Posterior vena cava (tissue), 2 donors: ENCODE data around the gene RPS6KA2. TPM values are rescaled to one million over a fixed set of nuclear protein-coding genes. Genes with fewer than 3 reads are reported as not detected.
A peak's percentile ranks its signal among the peaks of the same experiment; 100 is the strongest.

Experiments used
- DNase-seq: peaks from one replicate; pipeline ENCODE4 v3.0.0-alpha.2; 2020; ENCODE audit warnings: low spot score
- intact Hi-C, 2 donors: fragments of 100-400 bp; cut with DNase I; formaldehyde crosslinking; loops; one replicate each; pipeline versions ENCODE4 v1.14.1 to v1.14.2; 2022 to 2023
- total RNA-seq, 2 donors: library from RNA; stranded (reverse); fragmentation: NEBNext Ultra II Directional; extraction: Animal tissue kit (Norgen Biotek cat#: 25700); gene quantifications; one replicate each; pipeline ENCODE4 v1.2.1, GENCODE V29; 2021
- donor health status: DM: yes; HTN: yes; CAD: no.
- donor health status: DM: yes; HTN: yes; CAD: no.

The RPS6KA2 gene
- total RNA-seq, 2 donors from 2014 or later, result 34.0 to 43.4 TPM

DNA sequence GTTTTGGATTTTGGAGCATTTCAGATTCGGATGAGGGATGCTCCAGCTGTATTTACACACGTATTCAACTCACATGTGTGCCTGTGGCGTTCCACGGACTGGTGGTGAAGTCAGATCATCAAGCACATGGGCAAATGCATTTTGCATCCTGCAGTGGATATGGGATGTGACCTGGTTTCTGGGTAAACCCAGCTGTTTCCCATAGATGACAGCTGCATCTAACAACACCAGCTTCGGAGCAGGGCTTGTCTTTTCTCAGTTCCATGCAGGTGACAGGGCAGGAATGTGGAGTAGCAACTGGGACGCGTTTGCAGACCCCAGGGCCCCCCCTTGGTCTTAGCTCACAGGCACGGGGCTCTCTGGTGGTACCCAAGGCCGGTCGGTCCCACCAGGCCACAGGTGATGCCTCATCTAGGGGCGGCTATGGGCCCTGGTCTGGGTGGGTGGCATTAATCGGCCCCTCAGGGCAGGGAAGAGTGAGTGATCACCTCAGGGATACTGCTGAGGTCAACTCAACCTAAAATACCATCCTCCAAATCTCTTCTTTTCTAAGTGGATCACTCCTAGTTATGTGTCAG is 123.8 kb downstream of the RPS6KA2 start:
- DNase-seq, result no peak

DNA sequence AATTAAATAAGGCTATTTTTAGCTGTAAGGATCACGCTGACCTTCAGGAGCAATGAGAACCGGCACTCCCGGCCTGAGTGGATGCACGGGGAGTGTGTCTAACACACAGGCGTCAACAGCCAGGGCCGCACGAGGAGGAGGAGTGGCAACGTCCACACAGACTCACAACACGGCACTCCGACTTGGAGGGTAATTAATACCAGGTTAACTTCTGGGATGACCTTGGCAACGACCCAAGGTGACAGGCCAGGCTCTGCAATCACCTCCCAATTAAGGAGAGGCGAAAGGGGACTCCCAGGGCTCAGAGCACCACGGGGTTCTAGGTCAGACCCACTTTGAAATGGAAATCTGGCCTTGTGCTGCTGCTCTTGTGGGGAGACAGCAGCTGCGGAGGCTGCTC is 124.6 kb downstream of the RPS6KA2 start:
- intact Hi-C loops, result no loop called here
- no peak for DNase-seq

More for the DNA sequence above, 123.8 kb downstream of the RPS6KA2 start:
- intact Hi-C loops, result no loop called here

DNA sequence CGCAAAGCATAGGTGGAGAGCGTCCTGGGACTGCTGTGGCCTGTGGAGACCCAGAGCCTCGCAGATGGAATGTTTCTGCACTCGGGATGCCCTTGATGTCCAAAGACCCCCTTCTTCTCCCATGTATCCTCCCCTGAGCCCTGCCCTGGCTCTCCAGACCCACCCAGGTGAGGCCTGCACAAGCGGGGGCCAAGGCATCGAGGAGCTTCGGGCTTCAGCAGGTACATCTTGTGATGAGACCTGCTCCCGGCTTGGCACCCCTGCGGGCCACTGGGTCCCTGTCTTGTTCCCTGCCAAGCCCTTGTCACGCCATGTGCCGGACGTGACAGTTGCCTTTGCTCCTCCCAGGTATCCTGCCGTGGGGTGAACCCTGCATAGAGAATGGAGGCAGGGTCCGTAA is 125.8 kb downstream of the RPS6KA2 start:
- intact Hi-C loops, result no loop called here
- no peak for DNase-seq

DNA sequence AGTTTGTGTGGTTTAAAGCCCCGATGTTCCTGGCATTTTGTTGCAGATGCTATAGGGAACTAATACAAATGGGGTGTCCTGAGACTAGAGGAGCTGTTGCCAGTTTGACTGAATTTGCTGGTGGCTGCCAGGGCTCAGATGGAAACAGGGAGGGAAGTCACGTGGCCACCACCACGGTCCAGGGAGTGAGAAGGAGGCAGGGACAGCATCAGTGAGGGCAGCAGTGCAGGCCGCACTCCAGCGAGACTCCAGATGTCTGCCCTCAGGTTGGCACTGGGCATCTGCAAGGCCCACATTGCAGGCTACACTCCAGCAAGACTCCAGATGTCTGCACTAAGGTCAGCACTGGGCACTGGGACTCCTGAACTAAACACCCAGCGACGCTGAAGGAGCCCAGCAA is 126.8 kb downstream of the RPS6KA2 start:
- intact Hi-C loops, result no loop called here
- DNase-seq, result no peak

DNA sequence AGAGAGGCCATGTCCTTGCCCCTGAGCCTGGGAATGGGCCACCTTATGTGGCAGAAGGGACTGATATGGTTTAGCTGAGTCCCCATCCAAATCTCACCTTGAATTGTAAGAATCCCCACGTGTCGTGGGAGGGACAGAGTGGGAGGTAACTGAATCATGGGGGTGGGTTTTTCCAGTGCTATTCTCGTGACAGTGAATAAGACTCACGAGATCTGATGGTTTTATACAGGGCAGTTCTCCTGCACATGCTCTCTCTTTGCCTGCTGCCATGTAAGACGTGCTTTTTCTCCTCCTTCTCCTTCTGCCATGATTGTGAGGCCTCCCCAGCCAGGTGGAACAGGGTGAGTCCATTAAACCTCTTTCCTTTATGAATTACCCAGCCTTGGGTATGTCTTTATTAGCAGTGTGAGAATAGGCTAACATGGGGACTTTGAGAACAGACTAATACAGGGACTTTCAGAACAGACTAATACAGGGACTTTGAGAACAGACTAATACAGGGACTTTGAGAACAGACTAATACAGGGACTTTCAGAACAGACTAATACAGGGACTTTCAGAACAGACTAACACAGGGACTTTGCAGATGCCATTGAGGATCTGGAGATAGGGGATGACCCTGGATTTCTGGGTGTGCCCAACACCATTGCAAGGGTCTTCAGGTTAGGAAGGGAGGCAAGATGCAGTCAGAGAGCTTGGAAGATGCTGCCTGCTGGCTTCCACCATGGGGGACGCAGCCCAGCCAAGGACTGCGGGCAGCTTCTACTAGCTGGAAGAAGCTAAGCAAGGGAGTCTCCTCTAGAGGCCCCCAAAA is 127.5 kb downstream of the RPS6KA2 start:
- intact Hi-C loops, result no loop called here
- no peak for DNase-seq

DNA sequence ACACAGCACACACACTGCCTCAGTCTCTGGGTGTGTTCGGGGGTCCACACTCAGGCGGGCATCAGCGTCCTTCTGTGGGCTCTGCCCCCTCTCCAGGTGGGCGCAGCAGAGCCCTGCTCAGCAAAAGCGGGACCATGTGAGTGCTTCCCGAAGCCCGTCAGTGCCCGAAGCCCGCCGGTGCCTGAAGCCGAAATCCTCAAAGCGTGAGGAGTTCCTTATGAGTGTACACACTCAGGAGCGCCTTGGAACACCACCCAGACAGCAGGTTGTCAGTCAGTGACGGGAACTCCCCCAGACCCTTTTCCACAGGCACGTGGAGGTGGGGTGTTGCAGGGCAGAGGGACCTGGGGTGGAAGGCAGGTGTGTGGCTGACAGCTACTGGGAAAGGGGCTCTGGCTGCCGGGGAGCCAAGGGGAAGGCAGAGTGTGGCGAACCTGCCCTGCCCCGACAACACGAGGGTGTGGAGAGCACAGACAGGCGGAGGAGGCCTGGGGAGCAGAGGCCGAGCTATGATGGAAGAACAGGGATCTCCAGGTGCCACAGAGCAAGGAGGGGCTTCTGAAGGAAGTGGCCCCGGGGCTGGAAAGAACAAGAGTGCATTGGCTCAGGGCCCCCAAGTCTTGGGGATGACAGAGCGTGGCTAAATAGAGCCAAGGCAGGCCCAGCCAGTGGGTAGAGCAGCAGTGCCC is 128.2 kb downstream of the RPS6KA2 start:
- peak; percentile 59 for DNase-seq
- intact Hi-C loops, result no loop called here

DNA sequence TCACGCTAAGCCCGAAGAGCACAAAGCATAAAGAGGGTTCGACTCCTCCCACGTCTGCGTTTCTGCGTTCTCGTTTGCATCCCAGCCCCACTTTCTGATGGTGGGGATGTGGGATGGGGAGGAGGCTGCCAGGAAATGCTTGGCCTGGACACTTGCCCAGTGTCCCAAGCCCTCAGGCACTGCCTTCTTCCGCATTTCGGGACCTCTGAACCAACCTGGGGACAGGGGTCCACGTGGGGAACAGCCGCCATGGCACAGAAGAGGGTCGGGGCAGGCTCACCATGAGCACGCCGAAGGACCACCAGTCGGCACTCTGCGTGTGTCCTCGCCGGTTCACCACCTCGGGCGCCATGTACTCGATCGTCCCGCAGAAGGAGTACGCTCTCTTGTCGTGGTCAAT is 128.8 kb downstream of the RPS6KA2 start:
- intact Hi-C loops, result no loop called here

DNA sequence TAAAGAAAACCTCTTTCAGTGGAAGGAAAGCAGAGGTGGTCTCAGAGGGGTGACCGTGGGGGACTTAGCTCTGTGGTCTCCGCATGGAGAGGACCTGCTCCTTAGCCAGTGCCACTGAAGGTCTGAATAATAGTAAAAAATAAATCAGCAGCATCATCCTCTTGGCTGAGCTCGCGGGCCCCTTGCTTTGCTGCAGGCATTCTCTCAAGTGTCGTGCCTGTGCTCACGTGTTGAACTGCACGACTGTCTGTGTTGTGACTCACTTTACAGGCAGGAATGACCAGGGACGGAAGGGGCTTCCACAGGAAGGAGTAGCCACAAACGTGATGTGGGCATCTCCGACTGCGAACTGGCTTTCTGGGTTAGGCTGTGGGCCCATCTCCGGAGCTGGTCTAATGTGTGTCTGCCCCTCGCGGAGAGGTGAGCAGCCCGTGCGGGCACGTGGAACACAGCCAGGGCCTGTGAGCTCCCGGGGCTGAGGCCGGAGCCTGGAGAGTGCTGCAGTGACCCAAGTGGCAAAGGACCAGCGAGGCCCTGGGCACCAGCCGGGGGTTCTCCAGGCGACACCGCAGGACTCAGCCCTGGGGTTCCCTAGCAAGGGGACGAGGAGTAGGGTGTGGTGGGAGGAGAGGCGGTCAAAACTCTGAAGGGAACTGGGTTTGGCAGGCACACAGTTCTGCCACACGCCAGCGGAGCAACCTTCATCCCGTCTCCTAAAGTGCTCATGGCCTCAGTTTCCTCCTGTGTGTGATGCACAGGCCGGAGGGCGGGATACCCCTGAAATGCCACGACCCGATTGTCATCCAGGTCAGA is 129.8 kb downstream of the RPS6KA2 start:
- intact Hi-C loops, result no loop called here
- DNase-seq, result peak; percentile 60

More for the DNA sequence above, 128.8 kb downstream of the RPS6KA2 start:
- DNase-seq, result peak; percentile 69

DNA sequence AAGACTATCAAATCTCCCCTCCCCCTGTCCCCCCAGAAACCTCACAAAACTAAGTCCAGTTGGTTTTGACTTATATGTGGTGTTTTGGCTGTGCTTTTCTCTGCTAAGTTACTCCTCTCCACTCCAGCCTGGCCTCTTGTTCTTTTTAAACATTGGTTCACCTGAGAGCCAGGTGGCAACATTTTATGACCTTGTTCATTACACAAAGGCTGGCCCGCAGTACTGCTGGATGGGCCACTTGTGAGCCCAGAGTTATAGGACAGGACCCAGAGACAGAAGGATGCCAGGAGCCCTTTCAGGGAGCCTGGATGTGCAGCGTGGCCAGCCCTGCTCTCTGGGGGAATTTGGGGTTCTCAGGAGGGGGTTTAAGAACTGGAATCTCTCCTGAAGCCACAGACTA is 130.6 kb downstream of the RPS6KA2 start:
- intact Hi-C loops, result no loop called here
- peak; percentile 42 for DNase-seq

DNA sequence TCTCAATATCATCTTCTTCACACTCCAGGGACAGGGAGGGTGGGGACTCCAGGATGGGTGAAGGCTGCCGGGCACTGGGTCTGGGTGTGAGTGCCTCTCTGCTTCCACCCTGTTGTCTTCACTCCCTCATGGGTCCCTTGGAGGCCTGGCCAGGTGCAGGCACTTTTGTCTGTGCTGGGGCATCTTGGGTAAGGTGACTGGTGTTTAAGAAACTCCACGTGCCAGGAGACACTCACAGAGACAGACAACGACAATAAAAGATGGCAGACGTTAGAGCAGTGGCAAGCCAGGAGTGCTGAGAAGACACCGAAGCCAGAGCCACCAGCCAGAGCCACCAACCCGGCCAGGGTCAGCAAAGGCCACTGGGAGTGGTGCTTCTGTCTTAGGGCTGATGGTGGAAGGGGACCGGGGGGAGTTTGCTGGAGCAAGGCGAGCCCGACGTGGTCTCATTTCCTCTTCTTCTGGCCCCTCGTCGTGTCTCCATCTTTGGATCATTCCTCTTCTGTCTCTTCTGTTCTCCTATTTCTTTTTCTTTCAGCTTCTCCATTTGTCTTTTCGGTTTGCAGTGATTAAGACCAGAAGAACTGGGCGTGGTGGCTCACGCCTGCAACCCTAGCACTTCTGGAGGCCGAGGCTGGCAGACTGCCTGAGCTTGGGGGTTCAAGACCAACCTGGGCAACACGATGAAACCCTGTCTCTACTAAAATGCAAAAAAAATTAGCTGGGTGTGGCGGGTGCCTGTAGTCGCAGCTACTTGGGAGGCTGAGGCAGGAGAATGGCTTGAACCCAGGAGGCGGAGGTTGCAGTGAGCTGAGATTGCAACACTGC is 131.3 kb downstream of the RPS6KA2 start:
- DNase-seq, result peak; percentile 55
- intact Hi-C loops, result no loop called here

DNA sequence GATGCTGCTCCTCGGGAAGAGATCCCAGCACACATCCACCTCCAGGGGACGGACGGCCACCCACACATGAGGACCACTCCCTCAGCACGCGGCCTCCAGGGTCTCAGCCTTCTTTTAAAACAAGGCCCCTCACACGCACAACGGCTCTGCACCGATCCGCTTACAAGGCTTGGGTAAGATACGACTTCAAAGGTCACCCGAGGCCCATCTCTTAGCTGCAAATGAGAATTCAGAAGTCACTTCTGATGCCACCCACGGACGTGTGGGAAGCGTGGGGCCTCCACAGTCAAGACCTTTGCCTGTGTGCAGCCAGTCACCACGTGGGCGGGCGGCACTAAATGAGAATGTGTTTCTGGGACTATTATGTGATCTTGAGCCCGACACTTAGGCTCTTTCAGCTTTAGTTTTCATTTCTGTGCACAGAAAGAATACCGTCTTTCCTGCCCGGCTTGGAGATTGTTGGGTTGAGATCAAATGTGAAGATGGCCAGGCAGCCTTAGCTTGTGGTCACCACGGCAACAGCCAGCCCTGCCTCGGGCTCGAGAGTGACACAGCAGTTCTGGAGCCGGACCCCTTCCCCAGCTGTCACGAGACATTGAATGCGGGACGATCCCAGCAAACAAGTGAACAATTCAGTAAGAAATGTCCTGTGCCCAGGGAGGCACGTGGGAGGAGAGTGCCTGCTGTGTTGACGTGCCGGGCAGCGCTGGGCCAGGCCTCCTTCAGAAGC is 132.1 kb downstream of the RPS6KA2 start:
- DNase-seq, result peak; percentile 68
- intact Hi-C loops, result no loop called here

DNA sequence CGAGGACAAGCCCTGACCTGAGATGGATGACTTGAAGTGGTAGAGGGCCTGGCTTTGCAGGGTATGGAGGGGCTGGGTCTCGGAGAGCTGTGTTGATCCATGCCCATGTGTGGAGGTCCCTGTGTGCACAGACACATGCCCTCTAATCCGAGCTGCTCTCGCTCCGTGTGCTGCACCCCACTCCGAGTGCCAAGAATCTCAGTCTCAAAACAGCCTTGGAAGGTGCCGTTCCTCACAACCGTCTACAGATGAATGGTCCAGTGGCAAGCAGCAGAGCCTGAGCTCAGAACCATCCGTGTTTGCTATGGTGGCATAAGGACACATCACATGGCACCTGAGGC is 133.0 kb downstream of the RPS6KA2 start:
- peak; percentile 57 for DNase-seq
- intact Hi-C loops, result no loop called here

DNA sequence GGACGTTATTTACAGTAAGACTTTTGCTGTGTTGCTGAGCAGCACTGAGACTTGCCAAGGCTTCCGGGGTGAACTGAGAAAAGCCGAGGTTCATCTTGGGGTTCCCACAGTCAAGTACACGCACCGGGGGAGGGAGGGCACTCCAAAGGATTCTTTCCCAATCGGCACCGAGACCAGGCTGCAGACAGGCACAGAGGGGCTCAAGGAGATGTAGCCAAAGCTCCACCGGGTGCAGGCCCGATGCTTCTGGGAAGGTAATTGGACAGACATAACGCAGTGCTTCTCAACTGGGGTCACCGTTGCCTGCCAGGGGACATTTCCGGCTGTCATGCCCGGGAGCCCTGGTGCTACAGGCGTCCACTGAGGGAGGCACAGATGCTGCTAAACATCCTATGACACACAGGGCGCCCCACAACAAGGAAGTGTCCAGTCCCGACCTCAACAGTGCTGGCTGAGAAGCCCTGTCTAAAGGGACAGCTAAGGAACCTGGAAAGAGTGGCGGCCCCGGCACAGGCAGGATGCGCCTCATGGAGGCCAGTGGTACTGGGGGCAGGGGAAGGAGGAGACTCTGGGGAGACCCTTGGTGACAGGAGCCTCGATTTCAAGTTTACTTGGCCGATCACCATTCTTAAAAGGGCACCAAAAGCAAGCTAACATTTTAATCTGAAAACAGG is 133.5 kb downstream of the RPS6KA2 start:
- no peak for DNase-seq
- intact Hi-C loops, result no loop called here

DNA sequence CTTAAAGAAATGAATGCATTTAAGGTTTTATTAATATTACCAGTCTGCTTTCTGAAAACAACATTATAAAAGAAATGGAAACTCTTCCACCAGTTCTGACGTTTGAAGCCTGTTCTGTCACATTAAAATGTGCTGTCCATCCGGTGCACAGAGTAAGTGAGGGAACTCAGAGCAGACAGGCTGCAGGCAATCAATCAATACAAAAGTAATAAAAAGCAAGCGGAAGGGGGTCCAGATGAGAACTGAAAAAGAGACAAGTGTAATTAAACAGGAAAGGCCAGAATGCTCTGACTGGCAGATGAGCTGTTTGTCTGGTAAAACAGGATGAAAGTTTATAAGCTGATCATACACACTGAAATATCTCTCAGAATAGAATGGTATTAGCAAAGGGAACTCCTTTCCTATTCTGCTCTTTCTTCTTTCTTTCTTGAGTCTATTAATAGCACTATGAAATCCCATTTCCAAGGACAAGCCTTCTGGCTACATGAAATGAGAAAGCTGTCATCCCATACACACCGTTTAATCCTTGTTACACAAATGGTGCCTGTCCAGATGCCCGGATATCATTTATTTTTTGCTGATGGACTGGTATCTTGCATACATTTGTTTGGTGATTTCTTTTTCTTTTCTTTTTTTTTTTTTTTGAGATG is 134.8 kb downstream of the RPS6KA2 start:
- DNase-seq, result no peak
- intact Hi-C loops, result no loop called here

DNA sequence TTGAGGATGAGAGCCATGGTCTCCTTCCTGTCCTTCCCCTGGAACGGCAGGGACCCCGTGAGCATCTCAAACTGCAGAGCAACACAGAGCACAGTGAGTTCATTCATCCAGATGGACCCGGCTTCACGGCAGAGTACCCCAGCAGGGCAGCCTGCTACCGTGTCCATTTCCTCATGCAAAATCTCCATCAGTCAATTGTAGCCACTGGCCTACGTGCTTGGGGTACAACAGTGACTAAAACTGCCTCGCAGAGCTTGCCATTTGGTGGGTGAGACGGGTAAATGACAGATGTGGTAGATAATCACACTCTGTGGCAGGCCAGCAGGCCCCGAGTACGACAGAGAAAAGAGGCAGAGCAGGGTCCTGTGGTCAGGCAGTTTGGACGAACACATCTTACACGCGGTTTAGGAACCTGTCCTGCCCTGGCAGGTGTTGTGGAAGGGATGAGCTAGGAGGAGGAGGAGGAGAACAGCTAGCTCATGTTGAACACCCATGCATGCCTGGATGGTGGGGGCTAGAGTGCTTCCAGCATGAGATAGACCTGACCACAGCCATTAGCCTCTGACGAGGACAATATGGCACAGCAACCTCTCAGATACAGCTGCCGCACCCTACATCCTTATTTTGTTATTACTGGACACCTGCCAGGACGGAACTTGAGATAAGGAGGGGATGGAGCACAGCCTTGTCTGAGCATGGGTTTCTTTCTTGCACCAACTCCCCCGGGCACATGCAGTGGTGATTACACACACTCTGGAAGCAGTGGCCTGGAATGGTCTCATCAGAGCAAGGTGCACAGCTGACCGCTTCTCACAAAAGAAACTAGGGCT is 136.2 kb downstream of the RPS6KA2 start:
- DNase-seq, result peak; percentile 29
- intact Hi-C loops, result no loop called here
